ENCODE data around the gene TNFAIP8. TPM values are rescaled to one million over a fixed set of nuclear protein-coding genes. Genes with fewer than 3 reads are reported as not detected.

The TNFAIP8 gene
- polyA plus RNA-seq, 4 donors, result 22.7 to 33.2 (median 28.2) TPM

DNA sequence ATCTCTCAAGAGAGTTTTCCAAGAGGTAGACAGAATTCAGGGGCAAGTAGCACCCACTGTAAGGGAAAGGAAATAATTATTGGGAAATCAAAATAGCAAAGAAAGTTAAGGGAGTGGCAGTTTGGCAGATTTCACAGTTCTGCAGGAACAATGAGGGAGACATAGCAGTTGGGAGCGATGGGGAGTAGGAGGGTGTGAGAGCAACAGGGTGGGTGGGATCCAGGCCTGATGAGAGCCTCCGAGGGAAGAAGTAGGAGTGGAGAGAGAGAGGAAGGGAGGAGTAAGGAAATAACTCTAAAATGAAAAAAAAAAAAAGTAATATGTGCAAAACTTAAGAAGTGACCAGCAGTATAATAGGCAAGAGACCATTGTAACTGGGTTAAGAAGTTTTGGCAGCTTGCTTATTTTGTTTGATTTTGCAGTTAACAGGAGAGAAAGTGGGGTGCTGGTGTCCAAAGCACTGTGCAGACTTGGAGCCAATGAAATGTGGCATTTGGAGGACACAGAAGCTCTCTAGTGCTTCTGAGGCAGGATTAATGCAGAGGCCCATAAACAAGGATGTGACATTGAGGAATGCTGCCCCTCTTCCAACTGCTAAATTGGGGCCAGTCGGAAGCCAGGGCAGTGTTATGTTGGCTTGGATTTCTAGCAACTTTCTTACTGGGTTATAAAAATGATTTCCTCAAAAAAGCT is 10.2 kb downstream of the TNFAIP8 start:
- DNase-seq (ENCODE audit: low read depth in 4 of 4, low spot score in 2 of 4), result no peak

DNA sequence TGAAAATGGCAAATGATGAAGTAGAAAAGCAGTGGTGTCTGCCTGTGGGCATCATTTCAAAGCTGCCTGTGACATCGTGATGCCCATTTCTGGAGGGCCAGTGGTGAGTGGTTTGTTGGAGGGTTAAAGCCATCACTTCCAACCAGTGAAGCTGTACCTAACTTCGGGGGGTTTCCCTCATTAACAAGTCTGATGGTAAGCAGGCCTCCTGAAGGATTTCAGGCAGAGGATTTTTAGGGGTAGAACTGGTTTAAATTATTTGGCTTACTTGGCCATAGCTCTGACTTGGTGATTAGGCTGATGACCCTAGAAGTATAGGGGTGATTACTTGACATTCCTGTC is 10.7 kb downstream of the TNFAIP8 start:
- no peak for DNase-seq (ENCODE audit: low read depth in 4 of 4, low spot score in 2 of 4)

DNA sequence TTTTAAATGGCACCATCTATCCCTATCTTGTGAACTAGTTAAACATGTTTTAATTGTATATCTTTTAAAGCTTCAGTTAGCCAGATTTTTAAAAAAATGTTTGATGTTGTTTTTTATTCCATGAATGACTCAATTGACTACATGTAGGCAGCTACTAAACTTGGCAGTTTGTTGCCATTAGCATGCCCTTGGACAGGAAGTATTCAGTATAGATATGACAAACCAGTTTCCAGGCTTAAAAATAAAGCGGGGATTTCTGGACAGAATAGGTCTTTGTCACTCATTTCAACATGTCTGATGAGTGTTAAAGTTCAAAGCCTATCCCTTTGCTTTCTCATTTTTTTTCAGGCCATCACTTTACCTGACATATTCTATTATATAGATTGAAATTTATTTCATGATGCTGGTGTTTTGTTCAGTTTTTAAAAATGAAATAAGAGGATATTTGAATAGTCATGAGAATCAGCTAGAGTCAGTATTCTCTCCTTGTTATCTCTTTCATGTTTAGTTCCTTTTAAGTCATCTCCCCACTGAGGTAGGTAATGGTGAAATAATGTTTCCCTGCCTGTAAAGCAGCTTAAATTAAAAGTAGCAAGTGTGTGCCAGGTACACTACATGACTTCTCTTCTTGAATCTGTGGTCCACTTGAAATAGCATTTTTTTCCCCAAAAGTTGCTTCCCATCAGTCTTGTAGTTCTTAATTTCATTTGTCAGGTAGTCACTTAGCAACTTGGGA is 11.9 kb downstream of the TNFAIP8 start:
- DNase-seq (ENCODE audit: low read depth in 4 of 4, low spot score in 2 of 4), result no peak

DNA sequence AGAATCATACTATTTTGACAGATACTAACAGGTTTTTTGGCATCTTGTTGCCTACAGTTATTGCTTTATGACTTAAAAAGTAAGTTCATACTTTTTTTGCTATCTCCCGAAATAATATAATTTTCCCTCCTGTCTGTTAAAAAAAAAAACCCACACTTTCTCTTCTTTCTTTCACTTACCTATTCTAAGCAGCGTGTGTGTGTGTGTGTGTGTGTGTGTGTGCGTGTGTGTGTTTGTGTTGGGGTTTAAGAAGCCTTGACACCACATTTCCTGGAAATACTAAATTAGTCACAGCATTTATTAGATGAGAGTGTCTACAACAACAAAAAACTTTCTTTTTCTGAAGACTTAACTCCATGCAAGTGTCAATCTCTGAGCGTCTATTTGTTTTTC is 12.4 kb downstream of the TNFAIP8 start:
- DNase-seq (ENCODE audit: low read depth in 4 of 4, low spot score in 2 of 4), result no peak

DNA sequence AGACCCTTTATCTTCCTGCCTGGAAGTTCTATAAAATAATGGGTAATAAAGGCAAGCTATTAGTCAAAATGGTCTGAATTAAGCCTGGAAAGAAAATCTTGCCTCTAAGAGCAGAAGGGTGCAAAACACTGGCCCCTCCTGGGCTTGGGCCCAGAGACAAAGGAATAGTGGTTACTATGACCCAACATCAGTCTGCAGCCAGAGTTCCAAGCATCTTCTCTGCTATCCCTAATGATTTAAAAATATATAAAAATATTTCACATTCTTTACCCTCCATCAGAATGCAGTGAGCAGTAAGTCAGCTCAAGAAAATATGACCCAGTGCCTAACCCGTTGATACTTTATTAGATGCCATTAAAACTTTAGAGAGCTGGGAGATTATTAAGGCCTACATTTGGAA is 14.7 kb downstream of the TNFAIP8 start:
- DNase-seq (ENCODE audit: low read depth in 4 of 4, low spot score in 2 of 4), result no peak

DNA sequence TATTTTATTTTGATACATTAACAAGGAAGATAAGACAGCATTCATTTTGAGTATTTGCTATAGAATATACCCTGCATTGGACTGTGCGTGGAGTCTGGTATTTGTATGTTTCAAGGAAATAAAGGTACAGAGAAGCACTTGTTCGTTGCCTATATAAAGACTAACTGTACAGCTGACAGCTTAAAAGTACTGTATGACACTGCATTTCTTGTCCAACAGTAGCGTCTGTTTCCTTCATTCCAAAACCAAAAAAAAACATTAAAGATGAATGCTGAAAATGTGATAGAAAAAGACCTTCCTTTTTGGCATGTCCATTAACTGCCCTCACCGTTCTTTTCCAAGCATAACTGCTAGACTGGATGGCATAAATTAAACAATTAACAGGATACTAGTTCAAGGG is 15.3 kb downstream of the TNFAIP8 start:
- no peak for DNase-seq (ENCODE audit: low read depth in 4 of 4, low spot score in 2 of 4)

DNA sequence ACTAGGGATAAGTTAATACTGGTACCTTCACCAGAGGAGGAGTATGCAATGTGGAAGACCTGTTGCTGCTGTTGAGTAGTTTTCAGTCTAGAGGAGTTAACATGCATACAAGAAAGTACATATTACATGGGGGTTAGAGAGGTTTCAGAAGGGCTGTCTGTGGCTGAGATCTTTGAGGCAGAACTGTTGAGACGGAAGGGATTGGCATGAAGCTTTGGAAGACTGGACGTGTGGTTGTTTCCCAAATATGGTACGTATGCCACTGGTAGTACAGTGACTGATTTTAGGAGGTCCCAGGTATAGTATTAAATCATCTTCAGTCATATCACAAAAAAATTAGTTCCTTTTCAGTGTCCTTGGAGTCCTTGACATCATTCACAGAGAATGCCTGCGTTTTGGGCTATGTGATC is 17.6 kb downstream of the TNFAIP8 start:
- DNase-seq (ENCODE audit: low read depth in 4 of 4, low spot score in 2 of 4), result no peak

DNA sequence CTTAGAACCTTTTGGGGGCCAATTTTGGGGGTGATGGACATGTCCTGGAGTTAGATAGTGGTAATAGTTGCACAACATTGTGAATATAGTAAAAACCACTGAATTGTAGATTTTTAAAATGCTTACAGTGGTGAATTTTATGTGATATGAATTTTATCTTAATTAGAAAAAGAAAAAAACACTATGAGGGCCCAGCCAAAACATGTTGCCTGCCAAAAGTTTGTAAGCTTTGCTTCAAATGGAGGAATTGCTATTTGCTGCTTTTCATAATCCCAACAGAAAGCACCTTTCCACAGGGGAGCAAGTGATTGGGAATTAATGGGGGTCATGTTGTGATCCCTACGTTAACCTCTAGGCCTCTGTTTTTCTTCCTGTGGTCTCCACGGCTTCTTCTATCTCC is 19.1 kb downstream of the TNFAIP8 start:
- no peak for DNase-seq (ENCODE audit: low read depth in 4 of 4, low spot score in 2 of 4)

DNA sequence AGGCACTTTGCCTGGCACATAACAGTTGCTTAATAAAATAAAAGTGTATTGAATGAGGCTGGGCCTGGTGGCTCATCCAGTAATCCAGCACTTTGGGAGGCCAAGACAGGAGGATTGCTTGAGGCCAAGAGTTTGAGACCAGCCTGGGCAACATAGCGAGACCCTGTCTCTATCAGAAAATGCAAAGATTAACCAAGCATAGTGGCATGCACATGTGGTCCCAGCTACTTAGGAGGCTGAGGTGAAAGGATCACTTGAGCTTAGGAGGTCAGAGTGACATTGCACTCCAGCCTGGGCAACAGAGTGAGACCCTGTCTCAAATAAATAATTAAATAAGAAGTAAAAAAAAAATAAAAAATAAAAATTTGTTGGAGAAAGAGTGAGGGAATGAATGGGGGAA is 21.2 kb downstream of the TNFAIP8 start:
- DNase-seq (ENCODE audit: low read depth in 4 of 4, low spot score in 2 of 4), result no peak

DNA sequence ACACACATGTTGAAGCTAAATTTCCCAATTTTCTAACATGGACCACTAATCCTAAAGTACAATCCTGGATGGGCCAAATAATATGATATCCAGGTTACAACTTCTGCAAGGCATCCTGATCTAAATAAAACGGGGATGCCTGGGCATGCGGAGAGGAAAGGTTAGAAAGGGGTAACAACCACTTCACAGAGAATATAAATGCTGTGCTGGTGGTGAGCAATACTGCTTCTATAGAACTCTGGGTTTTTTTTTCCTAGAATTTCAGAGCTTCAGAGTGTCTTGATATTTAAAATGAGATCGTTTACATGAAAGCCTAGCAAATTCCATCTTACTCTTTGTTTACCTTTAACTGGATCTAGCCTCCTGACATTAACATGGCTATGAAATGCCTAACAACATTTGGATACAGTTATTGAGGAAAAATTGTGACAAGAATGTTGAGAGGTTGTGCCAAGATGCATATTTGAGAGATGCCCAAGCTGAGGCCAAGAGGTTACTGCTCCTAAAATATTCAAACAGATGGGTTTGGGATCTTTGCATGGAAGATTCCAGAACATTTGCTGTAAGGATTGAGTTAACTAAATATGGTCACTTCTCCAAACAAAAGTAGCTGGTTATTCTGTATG is 22.4 kb downstream of the TNFAIP8 start:
- DNase-seq (ENCODE audit: low read depth in 4 of 4, low spot score in 2 of 4), result no peak

DNA sequence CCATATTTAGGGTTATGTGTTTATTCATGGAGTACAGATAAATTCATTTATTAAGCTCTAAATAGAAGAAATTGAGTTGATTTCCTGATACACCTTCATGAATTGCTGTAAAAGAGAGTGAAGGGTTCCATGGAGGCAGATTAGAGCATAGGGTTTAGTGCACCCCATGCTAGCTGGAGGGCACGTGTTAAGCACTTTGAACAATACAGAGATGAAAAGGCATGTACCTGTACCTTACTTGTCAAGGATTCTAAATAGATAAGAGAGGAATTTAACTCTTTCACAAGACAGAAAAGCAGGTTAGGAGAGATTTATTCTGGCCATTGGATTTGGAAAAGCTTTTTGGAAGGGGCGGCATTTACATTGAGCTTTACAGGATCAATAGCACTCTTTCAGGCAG is 23.3 kb downstream of the TNFAIP8 start:
- no peak for DNase-seq (ENCODE audit: low read depth in 4 of 4, low spot score in 2 of 4)

DNA sequence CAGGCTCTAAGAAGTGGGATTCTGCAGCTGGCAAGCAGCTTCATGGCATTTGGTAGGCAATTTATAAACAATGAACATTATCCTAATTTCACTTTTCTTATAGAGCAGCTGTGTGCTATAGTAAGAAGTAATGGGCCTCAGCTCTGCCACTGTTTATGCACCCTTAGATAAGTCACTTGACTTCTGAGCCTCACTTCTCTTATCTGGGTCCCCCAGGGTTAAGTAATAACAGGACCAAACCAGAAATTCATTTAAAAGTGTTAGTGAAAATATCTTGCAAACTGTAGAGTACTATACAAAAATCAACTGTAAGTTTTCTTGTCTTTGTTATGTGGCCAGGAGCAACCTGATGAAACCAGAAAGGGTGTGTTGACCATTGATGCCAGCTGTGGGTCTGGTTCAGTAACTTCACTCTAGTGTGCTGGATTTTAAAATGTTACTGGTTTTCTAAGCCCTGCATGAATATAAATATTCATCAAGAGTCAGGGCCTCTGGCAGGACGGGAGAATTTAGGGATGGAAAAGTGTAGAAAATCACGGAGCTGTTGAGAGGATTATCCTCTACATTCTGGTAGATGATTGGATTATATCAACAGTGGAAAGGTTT is 24.2 kb downstream of the TNFAIP8 start:
- DNase-seq (ENCODE audit: low read depth in 4 of 4, low spot score in 2 of 4), result no peak

DNA sequence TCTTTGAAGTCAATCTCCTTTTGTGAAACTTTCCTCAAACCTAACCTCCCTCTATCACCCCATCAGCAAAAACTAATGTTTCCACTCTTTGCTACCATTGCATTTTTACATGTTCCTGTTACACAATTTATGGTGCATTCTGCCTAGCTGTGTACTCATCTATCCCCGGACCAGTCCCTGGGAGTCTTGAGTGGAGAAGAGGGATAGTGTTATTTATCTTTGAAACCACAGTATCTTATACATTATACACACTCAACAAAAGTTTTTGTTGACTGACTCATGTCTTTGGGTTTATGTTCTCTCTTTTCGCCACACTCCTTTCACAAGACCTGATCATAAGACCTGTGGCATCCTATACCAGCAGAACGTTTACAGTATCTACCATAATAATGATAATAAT is 26.4 kb downstream of the TNFAIP8 start:
- DNase-seq (ENCODE audit: low read depth in 4 of 4, low spot score in 2 of 4), result no peak

DNA sequence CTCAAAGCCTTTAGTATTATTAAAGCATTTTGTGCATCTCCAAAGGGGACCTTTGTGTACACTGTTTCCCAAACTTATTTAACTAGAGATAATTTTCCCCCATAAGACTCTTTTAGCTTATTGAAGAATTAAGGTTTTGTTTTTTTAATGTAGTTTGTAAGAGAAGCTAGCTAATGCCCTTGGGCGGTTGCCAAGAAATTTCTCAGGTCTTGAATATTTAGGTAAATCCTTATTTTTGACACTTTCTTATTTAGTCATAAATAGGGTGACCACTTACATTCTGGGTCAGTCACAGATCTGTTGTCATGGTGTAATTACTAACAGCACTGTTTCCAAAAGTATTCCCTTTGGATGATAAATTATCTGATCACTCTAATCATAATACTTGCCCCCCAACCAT is 27.2 kb downstream of the TNFAIP8 start:
- no peak for DNase-seq (ENCODE audit: low read depth in 4 of 4, low spot score in 2 of 4)

DNA sequence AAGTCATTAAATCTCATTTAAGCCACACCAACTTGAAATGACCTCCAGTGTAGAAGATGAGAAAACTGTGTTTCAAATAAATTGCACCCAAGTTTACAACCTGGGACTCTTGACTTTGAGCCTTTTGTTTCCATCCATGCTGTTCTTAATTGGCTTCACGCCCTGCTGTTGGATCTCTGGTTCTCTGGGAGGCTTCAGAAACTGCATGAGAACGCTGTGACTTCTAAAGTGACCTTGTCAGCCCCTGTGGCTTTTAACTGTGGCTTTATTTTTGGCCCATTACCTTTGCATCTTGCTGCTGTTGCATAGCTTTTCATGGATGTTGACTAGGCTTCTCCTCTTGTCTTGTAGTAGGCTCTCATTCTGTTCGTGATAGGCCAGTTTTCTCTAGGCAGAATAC is 29.3 kb downstream of the TNFAIP8 start:
- DNase-seq (ENCODE audit: low read depth in 4 of 4, low spot score in 2 of 4), result no peak

DNA sequence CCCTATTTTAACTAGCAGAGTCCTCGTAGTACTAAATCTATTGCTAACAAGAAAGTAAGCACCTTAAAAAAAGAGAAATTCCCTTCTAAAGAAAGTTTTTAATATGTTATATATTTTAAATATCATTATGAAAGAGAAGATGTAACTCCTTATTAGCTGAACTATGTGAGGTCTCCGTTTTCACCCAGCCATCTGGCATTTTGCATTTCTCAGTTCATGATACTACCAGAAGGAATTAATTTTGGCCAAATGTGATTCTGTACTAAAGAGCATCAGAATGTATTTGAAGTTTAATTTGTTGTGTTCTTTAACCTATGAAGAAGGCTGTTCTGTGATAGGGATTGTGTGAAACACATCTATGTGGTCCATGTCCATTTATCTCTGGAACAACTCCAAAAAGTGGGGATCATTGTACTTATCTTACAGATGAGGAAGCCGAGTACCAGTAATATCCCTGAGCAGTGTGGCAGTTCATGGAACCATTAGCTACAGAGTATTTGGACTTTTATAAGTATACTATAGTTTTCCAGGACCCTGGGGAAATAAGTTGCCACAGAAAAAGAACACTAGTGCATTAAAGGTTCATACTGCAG is 29.8 kb downstream of the TNFAIP8 start:
- no peak for DNase-seq (ENCODE audit: low read depth in 4 of 4, low spot score in 2 of 4)

DNA sequence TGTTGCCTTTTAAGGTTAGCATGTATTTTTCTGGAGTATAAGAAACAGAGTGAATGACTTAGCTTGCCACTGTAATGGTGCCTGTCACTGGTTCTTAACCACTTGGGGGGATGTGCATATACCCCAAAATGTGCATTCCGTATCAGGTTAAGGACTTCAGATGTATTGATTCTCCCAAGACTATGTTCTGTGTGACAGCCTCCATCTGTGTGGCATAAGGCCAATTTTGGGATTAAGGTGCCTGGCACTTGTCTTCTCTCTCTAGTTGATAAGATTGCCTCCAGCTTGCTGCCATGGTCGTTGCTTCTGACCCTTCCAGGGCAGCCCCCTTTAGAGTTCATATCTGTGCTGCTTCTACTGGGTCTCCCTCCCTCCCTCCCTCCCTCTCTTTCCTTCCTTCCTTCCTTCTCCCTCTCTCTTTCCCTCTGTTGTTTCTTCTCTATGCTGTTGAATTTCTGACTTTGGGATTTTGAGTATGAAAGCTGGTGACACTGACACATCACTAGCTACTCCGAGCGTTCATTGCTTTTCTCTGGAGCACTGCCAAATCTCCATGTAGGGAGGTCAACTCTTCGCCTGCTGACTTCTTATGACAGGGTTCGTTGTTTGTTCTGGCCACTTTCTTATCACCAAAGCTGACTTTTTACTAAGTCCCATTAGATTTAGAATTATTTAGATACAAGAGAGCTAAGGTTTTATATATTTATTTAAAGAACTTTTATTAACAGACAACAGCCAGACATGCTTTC is 31.0 kb downstream of the TNFAIP8 start:
- DNase-seq (ENCODE audit: low read depth in 4 of 4, low spot score in 2 of 4), result no peak

DNA sequence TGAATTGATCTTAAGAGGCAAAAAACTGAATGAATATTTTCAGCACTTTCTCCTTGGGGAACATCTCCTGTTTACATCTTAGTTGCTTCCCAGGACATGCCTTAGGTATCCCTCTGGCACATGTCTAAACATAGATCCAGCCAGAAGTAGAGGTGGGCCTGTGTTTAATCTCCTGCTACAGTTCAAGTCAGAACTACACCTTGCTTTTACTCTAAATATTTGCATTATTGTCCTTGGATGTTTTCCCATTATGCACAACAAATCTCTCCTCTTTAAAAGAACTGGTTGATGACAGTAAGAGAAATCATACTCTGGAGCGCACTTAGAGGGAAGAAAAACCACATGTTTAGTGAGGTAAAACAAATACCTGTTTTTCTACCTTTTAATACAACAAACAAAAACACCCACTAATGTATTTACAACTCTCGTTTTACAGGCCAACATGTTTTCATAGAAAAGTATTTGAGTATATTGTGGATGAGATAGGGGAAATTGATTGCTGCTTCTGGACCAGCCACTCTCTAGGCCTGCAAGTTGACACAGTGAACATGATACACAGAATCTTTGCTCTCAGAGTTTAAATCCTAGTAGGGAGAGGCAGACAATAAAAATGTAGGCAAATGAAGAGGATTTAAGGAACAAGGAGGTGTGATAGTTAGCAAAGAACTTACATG is 32.3 kb downstream of the TNFAIP8 start:
- no peak for DNase-seq (ENCODE audit: low read depth in 4 of 4, low spot score in 2 of 4)

DNA sequence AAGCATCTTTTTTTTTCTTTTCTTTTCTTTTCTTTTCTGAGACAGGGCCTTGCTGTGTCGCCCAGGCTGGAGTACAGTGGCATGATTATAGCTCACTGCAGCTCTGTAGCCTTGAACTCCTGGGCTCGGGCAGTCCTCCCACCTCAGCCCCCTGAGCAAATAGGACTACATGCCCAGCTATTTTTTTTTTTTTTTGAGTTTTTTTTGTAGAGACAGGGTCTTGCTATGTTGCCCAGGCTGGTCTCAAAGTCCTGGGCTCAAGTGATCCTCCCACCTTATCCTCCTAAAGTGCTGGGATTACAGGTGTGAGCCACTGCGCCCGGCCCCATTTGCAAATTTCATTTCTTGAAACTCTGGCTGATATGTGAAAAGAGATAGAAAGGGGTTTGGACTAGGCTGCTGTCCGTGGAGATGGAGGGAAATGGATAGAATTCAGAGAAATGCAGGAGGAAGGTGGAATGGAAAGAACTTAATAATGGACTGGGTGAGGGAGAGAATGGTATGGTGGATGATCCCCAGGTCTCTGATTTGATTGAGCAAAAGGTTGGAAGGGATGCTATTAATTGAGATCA is 32.9 kb downstream of the TNFAIP8 start:
- no peak for DNase-seq (ENCODE audit: low read depth in 4 of 4, low spot score in 2 of 4)
